ENCODE results near the gene MIEN1.
A peak's percentile ranks its signal among the peaks of the same experiment; 100 is the strongest.

Gene MIEN1

DNA sequence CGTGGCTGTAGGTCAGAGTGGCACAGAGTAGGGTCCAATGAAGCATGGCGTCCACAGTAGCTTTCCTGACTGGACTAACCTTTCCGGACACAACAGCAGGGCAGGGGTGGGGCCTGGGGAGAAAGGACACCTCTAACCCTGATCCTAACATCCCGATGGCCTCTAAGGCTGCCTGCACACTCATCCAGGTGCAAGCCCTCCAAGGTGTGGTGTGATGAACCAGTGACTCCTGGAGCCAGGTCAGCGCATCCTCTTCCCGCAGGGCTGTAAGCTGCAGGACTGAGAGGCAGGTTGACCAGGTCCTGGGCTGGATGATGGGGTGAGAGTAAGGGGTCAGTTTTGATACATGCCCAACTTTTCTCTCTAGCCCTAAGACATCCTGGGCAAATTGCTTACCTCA, 33.6 kb downstream of the MIEN1 start:
- DNase-seq: no peak

DNA sequence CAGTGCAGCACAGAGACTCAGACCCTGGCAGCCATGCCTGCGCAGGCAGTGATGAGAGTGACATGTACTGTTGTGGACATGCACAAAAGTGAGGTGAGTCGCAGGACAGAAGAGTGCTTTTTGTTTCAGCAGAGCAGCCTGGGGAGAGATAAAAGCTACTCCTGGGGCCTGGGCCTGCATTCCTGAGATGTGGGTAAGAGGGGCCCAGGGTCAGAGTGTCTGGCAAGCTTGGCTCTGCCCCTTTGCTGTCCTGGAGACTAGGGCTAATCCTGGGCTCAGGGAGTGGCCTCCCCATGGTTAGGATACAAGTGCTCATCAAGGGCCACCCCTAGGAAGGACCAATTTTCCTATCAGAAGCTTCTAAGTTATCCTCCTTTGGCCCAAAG, 35.2 kb downstream of the MIEN1 start:
- no peak for DNase-seq

- no peak for DNase-seq
Measured at GRCh38 chr17:39694593-39694992, 35.7 kb downstream of the MIEN1 start.

DNA sequence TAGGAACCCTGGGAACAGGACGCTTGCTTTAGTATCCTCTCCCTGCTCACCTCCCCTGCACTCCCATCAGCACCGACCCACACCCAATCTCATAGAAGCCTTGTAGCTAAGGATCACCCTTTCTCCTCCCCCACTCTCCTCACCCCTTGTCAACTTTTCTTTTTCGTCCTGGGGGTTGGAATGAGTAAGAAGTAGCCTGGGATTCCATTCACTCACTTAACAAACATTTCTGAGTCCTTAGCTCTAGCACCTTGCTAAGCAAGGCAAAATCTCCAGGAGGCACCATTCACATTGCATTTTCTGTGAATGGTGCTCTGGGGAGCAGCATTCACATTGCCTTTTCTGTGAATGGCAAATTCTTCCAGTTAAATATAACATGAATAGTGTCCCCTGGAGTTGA, 41.4 kb downstream of the MIEN1 start:
- no peak for DNase-seq

- no peak for DNase-seq
Measured at GRCh38 chr17:39688475-39688835, 41.9 kb downstream of the MIEN1 start.

DNA sequence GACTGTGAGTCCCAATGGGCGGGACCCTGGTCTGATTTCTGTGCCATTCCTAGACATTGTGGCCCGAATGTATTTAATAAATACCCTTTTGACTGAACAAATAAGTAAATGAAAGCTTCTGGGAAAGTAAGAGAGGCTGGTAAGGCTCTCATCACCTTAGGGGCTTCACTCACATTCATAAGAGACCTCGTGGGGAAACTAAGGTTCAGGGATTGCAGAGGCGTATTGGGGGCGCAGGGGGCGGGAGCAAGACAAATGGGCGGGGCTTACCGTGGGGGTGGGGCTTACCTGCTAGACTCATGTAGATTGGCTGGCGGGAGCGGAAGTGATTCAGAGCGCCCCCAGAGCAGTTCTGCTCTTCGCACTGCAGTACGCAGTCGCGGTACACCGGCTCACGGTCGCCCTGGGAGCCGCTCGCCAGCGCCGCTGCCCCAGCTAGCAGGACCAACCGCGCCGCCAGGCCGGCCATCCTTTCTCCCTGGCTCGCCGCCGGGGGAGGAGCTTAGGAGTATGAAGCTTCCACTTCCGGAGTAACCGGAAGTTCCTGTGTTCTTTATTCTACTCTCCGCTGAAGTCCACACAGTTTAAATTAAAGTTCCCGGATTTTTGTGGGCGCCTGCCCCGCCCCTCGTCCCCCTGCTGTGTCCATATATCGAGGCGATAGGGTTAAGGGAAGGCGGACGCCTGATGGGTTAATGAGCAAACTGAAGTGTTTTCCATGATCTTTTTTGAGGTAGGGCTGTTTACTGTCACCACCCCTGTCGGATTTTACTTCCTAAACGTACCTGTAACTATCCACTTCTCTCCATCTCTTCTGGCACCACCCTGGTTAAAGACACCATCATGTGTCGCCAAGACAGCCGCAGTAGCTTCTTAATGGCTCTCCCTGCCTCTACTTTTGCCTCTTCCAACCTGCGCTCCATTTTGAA, 42.5 kb downstream of the MIEN1 start, which contains the start of gene PGAP3:
Gene PGAP3, minus strand, starts transcription at position 512 of the 929 bp plus-strand sequence. Its CDS starts 43 bp downstream, at position 469.
- DNase-seq: peak; percentile 56

GRCh38 chr17:39687101-39687545, 43.2 kb downstream of the MIEN1 start:
- no peak for DNase-seq

DNA sequence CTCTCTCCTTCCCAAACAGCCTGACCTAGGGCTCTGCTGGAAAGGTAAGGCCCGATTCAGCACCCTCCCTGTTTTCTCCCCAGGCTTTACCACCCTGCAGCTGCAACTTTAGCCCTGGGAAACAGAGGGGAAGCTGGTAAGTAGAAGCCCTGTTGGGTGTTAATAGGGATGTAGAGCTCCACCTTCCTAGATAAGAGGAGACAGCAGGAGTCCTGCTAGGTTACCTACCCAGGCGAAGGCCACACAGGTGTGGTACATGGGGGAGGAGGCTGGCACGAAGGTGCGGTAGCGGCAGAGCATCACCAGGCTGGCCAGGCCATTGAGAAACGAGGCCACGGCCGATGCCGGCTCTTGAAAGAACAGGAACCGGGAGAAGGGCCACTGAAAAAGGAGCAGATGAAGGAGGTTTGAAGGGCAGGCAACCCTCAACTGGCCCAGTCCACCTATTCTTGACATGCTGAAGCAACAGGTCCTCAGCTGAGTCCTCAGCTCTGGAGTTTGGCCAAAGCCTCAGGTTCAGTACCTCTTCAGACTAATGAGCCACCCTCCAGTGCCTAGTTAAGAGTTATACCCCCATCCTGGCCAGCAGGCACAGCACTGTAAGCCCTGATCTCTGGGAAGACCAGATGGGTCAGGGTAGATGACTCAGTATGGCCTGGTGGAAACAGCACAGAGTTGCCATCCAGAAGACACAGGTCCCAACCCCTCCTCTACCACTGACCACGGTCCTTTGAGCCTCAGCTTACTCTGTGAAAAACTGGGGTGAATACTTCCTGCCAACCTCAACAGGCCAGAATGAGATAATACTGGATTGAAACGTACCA, 45.8 kb downstream of the MIEN1 start:
- DNase-seq: no peak

DNA sequence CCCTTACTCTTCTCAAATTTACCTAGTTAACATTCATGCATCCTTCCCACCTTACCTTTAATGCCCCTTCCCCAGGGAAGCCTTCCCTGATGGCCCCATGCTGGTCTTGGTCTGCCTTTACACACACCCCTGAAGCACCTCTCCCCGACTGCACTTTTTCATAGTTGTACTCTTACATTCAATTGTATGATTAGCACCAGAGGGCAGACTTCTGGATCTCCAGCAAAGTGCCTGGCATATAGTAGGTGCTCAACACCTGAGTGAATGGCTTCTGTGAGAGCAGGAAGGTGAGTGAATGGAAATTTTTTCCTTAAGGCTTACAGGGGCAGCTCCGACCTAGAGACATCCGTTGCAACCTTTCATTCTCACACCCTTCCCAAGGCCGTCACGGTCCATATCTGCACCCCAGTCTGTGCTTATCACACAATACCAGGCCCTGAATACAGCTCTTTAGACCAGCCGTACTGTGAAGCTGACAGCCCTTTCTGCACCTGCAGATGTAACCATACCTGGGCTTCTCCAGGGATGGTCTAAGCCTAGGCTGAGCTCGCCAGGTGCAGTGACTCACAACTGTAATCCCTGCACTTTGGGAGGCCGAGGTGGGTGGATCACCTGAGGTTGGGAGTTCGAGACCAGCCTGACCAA, 46.9 kb downstream of the MIEN1 start:
- no peak for DNase-seq

DNA sequence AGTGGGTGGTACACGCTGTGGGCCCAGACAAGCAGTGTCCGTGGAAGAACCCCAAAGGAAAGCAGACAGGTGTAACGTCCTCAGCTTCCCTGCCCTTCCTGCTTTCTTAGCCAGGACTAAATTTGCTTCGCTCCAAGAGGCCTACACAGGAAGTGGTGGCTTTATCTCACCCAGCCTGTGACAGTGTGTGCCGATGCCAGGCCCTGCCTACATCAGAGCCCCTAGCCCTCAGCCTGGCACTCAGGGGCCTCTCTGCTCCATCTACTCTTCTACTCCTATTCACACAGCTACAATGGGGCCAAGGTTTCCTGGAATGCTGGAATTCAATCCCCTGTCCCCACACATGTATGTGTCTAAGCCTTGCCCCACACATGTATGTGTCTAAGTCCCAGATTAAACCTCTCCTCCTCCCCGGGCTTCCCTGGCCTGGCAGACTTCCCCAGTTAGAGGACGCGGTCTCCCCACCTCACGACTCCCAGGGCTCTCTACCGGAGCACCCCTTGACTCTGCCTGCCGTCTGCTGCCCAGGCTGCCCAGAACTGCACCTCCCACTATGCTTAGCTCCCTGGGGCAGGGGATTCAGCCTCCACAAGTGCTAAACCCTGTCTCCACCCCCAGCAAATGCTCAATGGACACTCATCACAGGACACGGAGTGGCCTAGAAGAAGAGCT, 50.7 kb downstream of the MIEN1 start:
- no peak for DNase-seq
